Amniotic stem cell (primary cell): Measurements from ENCODE around the gene SPNS1.
"Not testable (repeated sequence)": the region's sequence is repeated elsewhere in the genome, so short reads cannot be mapped to it uniquely, and the experiment has no call there.

ENCODE experiments used
- DNase-seq: peaks from one replicate; lab custom pipeline; 2025; lab: John Stamatoyannopoulos, UW

The SPNS1 gene, protein sequence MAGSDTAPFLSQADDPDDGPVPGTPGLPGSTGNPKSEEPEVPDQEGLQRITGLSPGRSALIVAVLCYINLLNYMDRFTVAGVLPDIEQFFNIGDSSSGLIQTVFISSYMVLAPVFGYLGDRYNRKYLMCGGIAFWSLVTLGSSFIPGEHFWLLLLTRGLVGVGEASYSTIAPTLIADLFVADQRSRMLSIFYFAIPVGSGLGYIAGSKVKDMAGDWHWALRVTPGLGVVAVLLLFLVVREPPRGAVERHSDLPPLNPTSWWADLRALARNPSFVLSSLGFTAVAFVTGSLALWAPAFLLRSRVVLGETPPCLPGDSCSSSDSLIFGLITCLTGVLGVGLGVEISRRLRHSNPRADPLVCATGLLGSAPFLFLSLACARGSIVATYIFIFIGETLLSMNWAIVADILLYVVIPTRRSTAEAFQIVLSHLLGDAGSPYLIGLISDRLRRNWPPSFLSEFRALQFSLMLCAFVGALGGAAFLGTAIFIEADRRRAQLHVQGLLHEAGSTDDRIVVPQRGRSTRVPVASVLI

GRCh38 chr16:28974437-28975157 lies at the start of gene SPNS1:
Gene SPNS1 (plus strand): TSS chr16:28974778. CDS start chr16:28975152, 374 bp downstream.
- DNase-seq = peak; percentile 94

DNA sequence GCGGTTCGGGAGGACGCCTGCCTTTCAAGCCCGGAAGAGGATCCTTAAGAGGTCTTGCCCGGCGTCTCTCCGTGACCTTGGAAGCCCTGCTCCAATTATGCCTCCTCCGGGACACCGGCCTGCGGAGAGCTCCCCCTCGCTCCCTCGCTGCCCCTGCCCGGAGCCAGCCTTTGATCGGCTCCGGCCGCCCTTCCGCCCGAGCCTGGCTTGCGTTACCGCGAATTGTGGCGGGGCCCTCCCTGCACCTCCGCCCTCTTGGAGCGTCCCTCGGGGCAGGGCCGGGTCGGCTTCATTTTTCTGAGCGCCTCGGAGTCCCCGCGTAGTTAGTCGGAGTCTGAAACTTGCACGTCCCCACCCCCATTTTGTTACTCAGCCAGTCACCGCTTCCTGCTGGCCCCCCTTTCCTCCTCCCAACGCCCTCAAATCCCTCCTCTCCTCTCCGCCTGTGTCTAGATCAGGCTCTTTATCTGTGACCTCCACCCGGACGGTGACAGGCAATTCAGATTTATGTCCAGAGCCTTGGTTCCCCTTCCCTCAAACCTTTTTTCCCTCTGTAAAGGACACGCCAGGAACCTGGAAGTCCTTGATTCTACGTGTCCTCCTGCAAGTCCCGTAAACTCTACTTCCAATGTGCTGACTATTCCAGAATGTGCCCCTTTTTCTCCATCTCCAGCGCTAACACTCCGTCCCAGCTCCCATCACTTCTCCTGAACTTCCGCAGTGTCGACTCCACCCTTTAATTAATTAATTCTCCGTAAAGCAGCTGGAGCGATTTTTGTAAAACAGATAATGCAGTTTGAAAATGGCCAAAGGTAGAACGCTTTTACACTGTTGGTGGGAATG lies 49.0 kb upstream of the SPNS1 start:
- DNase-seq = peak; percentile 58

- DNase-seq = not testable (repeated sequence)
These were observed 48.3 kb upstream of the SPNS1 start for GRCh38 chr16:28926284-28926683.

GRCh38 chr16:28927815-28928214 lies 46.8 kb upstream of the SPNS1 start:
- DNase-seq = no peak

DNA sequence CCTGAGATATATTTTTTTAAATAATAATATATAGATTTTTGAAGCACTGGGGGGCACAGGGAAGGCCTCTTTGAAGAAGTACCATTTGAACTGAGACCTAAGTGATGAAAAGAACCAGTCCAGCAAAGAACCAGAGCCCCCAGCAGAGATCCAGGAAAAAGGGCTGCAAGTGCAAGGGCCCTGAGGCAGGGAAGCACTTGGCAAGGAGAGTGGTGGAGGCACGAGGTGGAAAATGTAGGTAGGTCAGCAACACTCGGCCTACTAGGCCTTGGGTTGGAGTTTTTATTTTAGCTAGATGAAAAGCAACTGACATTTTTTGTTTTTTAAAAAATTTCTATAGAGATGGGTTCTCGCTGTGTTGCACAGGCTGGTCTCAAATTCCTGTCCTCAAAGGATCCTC lies 44.4 kb upstream of the SPNS1 start:
- DNase-seq = no peak

- DNase-seq = no peak
These were observed 43.9 kb upstream of the SPNS1 start for GRCh38 chr16:28930652-28931051.

- DNase-seq = no peak
These were observed 42.8 kb upstream of the SPNS1 start, which contains the start of gene CD19 for GRCh38 chr16:28931801-28932225. Gene CD19 (plus strand): TSS chr16:28931971. CDS start chr16:28932001, 30 bp downstream.

DNA sequence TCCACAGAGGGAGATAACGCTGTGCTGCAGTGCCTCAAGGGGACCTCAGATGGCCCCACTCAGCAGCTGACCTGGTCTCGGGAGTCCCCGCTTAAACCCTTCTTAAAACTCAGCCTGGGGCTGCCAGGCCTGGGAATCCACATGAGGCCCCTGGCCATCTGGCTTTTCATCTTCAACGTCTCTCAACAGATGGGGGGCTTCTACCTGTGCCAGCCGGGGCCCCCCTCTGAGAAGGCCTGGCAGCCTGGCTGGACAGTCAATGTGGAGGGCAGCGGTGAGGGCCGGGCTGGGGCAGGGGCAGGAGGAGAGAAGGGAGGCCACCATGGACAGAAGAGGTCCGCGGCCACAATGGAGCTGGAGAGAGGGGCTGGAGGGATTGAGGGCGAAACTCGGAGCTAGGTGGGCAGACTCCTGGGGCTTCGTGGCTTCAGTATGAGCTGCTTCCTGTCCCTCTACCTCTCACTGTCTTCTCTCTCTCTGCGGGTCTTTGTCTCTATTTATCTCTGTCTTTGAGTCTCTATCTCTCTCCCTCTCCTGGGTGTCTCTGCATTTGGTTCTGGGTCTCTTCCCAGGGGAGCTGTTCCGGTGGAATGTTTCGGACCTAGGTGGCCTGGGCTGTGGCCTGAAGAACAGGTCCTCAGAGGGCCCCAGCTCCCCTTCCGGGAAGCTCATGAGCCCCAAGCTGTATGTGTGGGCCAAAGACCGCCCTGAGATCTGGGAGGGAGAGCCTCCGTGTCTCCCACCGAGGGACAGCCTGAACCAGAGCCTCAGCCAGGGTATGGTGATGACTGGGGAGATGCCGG lies 42.0 kb upstream of the SPNS1 start:
- DNase-seq = no peak

GRCh38 chr16:28933171-28933570 lies 41.4 kb upstream of the SPNS1 start:
- DNase-seq = no peak

DNA sequence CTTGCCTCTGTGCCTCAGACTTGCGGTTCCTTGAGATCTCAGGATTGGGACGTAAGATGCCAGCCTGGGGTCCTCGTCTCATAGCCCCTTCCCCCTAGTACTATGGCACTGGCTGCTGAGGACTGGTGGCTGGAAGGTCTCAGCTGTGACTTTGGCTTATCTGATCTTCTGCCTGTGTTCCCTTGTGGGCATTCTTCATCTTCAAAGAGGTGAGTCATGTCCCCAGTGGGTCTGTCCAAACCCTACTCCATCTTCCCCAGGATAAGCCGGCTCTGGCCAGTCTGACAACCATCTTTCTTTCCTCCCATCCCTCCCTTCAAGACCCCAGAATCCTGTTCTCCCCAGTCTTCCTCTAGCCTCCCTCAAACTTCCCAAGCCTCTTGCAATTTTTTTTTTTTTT lies 39.2 kb upstream of the SPNS1 start:
- no peak for DNase-seq

- DNase-seq = no peak
These were observed 38.4 kb upstream of the SPNS1 start for GRCh38 chr16:28935924-28936783.

DNA sequence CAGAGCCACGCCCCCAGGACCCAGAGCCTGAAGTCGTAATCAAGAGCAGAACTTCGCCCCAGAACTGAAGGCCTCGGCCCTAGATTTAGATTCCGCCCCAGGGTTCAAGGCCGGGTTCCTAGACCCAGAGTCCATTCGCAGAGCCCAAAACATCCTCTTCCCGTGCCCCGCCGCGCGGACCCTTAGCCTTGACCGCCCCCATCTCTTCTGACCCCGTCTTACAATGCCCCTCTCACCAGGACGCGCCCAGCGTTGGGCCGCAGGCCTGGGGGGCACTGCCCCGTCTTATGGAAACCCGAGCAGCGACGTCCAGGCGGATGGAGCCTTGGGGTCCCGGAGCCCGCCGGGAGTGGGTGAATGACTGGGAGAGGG lies 37.8 kb upstream of the SPNS1 start:
- DNase-seq = no peak

DNA sequence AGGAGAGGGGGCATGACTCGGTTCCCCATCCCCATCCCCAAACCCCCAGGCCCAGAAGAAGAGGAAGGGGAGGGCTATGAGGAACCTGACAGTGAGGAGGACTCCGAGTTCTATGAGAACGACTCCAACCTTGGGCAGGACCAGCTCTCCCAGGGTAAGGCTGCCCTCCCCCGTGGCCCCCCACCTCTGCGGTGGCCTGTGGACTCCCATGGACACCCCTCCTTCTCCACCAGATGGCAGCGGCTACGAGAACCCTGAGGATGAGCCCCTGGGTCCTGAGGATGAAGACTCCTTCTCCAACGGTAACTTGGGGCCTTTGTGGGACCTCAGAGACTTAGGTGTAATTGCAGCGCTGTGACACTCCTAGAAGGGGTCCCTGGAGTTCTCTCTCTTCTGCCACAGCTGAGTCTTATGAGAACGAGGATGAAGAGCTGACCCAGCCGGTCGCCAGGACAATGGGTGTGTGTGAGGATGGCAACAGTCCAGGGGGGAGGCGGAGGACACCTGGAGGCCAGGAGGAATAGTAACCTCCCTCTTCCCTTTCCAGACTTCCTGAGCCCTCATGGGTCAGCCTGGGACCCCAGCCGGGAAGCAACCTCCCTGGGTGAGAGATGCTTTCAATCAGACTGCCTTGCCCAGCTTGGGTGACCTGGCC lies 37.2 kb upstream of the SPNS1 start:
- no peak for DNase-seq

GRCh38 chr16:28938721-28939120 lies 35.9 kb upstream of the SPNS1 start:
- DNase-seq = no peak

GRCh38 chr16:28939825-28940224 lies 34.8 kb upstream of the SPNS1 start:
- DNase-seq = not testable (repeated sequence)

GRCh38 chr16:28943281-28943680 lies 31.3 kb upstream of the SPNS1 start:
- no peak for DNase-seq

DNA sequence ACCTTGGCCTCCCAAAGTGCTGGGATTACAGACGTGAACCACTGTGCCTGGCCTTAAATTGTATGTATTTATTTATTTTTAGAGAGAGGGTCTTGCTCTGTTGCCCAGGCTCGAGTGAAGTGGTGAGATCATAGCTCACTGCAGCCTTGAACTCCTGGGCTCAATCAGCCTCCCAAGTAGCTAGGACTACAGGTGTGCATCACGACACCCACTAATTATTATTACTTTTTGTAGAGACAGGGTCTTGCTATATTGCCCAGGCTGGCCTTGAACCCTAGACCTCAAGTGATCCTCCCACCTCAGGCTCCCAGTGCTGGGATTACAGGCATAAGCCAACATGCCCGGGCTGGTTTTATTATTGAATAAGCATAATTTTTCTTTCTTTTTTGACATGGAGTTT lies 27.9 kb upstream of the SPNS1 start:
- DNase-seq = no peak

- peak; percentile 99 for DNase-seq
These were observed 23.7 kb upstream of the SPNS1 start, which contains the start of gene NFATC2IP for GRCh38 chr16:28950648-28951409. Gene NFATC2IP (plus strand): TSS chr16:28950937. CDS start chr16:28951012, 75 bp downstream.

- no peak for DNase-seq
These were observed 23.1 kb upstream of the SPNS1 start for GRCh38 chr16:28951410-28951943.
